Caco-2 (cell line): ENCODE measurements around the gene RAD54L. TPM values are rescaled to one million over a fixed set of nuclear protein-coding genes. Genes with fewer than 3 reads are reported as not detected.

Experiments
- BruUV-seq: library from RNA; stranded (reverse); fragments of 400-500 nt; replicated peaks from 2 replicates; lab custom pipeline; 2021; lab: Mats Ljungman, UMichigan
- CTCF ChIA-PET: fragments of 300-600 bp; sonication (Branson Sonifier 250); formaldehyde crosslinking; loops from one replicate; lab custom pipeline; 2022; ENCODE audit warnings: antibody characterized with exemption; lab: Charles Lee
- POLR2A ChIA-PET: fragments of 300-600 bp; sonication (Branson Sonifier 250); formaldehyde crosslinking; loops from one replicate; lab custom pipeline; 2022; ENCODE audit warnings: antibody characterized with exemption; lab: Charles Lee
- DNase-seq, 2 experiments: peaks; one replicate each; pipeline versions ENCODE4 v3.0.0 to v3.0.0-alpha.2; 2020 to 2022
- H3K27me3 ChIP-seq: replicated peaks from 2 replicates; pipeline ENCODE4 v1.6.0; 2011; ENCODE audit warnings: low read length; ENCODE audit not compliant: control insufficient read depth, insufficient read depth
- H3K36me3 ChIP-seq: 2 replicates; pipeline ENCODE4 v1.5.1; 2011; ENCODE audit warnings: low read length; ENCODE audit not compliant: control insufficient read depth, insufficient read depth
- H3K4me1 ChIP-seq: fragments of 250-450 bp; sonication (Bioruptor Pico); 2 replicates; pipeline ENCODE4 v1.5.1; 2020; ENCODE audit warnings: mild to moderate bottlenecking
- H3K4me3 ChIP-seq: 2 replicates; pipeline ENCODE4 v1.5.1; 2011; ENCODE audit warnings: low read depth, mild to moderate bottlenecking, control low read depth, low read length
- H3K9me3 ChIP-seq: fragments of 250-450 bp; sonication (Bioruptor Pico); 2 replicates; pipeline ENCODE4 v1.5.1; 2020; ENCODE audit warnings: mild to moderate bottlenecking, moderate library complexity
- H3K27ac Mint-ChIP-seq: one replicate; pipeline ENCODE4 v1.8.0; 2022; ENCODE audit warnings: mixed read lengths; ENCODE audit not compliant: unreplicated experiment
- H3K27me3 Mint-ChIP-seq: one replicate; pipeline ENCODE4 v1.8.0; 2022; ENCODE audit warnings: mixed read lengths; ENCODE audit not compliant: insufficient read depth, unreplicated experiment
- H3K36me3 Mint-ChIP-seq: one replicate; pipeline ENCODE4 v1.8.0; 2022; ENCODE audit warnings: mild to moderate bottlenecking, mixed read lengths; ENCODE audit not compliant: insufficient read depth, unreplicated experiment
- H3K4me1 Mint-ChIP-seq: one replicate; pipeline ENCODE4 v1.8.0; 2022; ENCODE audit warnings: low read depth, mixed read lengths; ENCODE audit not compliant: unreplicated experiment
- H3K4me3 Mint-ChIP-seq: one replicate; pipeline ENCODE4 v1.8.0; 2022; ENCODE audit warnings: mild to moderate bottlenecking, moderate library complexity, mixed read lengths; ENCODE audit not compliant: unreplicated experiment
- H3K9me3 Mint-ChIP-seq: one replicate; pipeline ENCODE4 v1.8.0; 2022; ENCODE audit warnings: mixed read lengths; ENCODE audit not compliant: unreplicated experiment
- CTCF ChIP-seq, 2 experiments: fragments of 200-600 bp in 1 of 2; IDR thresholded peaks; 1 replicate in 1 of 2; 2 replicates in 1 of 2; pipeline versions ENCODE4 v1.5.1 to v1.8.0; 2011 to 2022; ENCODE audit warnings: antibody characterized with exemption in 1 of 2, control low read depth in 1 of 2, inconsistent platforms in 1 of 2, low read depth in 1 of 2, low read length in 1 of 2, mild to moderate bottlenecking in 1 of 2, moderate library complexity in 1 of 2; ENCODE audit not compliant: insufficient read depth in 1 of 2, severe bottlenecking in 1 of 2, unreplicated experiment in 1 of 2
- intact Hi-C: fragments of 100-400 bp; cut with micrococcal nuclease; formaldehyde crosslinking; loops from one replicate; pipeline ENCODE4 v1.10.0; 2022; ENCODE audit not compliant: unreplicated experiment
- total RNA-seq: library from RNA; stranded (reverse); gene quantifications from 2 replicates; pipeline ENCODE4 v1.2.3, GENCODE V29; 2022

Gene RAD54L
- total RNA-seq, 1 experiment from 2014 or later, result 29.1 TPM

GRCh38 chr1:46205141-46205540 lies 42.4 kb upstream of the RAD54L start:
- ChIA-PET POLR2A (no interaction called here), CTCF (no interaction called here)
- Mint-ChIP-seq H3K27me3 (no peaks in the 10 kb centered on the region), H3K27ac (no peak overlapping the region), H3K36me3 (no peaks in the 10 kb centered on the region), H3K4me1 (no peaks in the 10 kb centered on the region), H3K4me3 (no peak overlapping the region), H3K9me3 (no peaks in the 10 kb centered on the region)
- Histone ChIP-seq H3K4me1 (no peaks in the 10 kb centered on the region), H3K4me3 (no peak overlapping the region), H3K9me3 (no peaks in the 10 kb centered on the region), H3K27me3 (no peaks in the 10 kb centered on the region), H3K36me3 (no peaks in the 10 kb centered on the region)
- no TSS peak for BruUV-seq
- intact Hi-C loops, result no loop called here
- no peak for TF ChIP-seq CTCF (IDR thresholded peaks at IDR 0.05; ENCODE audit: insufficient read depth in 1 of 2, low read depth in 1 of 2, low read length in 1 of 2, severe bottlenecking in 1 of 2, unreplicated experiment in 1 of 2)
- no peak for DNase-seq

GRCh38 chr1:46205791-46206190 lies 41.8 kb upstream of the RAD54L start:
- no TSS peak for BruUV-seq
- Mint-ChIP-seq H3K4me1 (no peaks in the 10 kb centered on the region), H3K36me3 (no peaks in the 10 kb centered on the region), H3K4me3 (no peak overlapping the region), H3K27me3 (no peaks in the 10 kb centered on the region), H3K9me3 (no peaks in the 10 kb centered on the region), H3K27ac (no peak overlapping the region)
- TF ChIP-seq CTCF (IDR thresholded peaks at IDR 0.05; ENCODE audit: insufficient read depth in 1 of 2, low read depth in 1 of 2, low read length in 1 of 2, severe bottlenecking in 1 of 2, unreplicated experiment in 1 of 2), result no peak
- Histone ChIP-seq H3K27me3 (no peaks in the 10 kb centered on the region), H3K4me3 (no peak overlapping the region), H3K9me3 (no peaks in the 10 kb centered on the region), H3K4me1 (no peaks in the 10 kb centered on the region), H3K36me3 (no peaks in the 10 kb centered on the region)
- DNase-seq, result no peak
- ChIA-PET CTCF (no interaction called here), POLR2A (no interaction called here)
- intact Hi-C loops, result no loop called here

GRCh38 chr1:46206399-46206798 lies 41.2 kb upstream of the RAD54L start:
- Histone ChIP-seq H3K4me3 (no peak overlapping the region), H3K4me1 (no peaks in the 10 kb centered on the region), H3K9me3 (no peaks in the 10 kb centered on the region), H3K27me3 (no peaks in the 10 kb centered on the region), H3K36me3 (no peaks in the 10 kb centered on the region)
- Mint-ChIP-seq H3K4me1 (no peaks in the 10 kb centered on the region), H3K9me3 (no peaks in the 10 kb centered on the region), H3K27ac (no peak overlapping the region), H3K36me3 (no peaks in the 10 kb centered on the region), H3K4me3 (no peak overlapping the region), H3K27me3 (no peaks in the 10 kb centered on the region)
- intact Hi-C loops, result no loop called here
- TF ChIP-seq CTCF (IDR thresholded peaks at IDR 0.05; ENCODE audit: insufficient read depth in 1 of 2, low read depth in 1 of 2, low read length in 1 of 2, severe bottlenecking in 1 of 2, unreplicated experiment in 1 of 2), result no peak
- no peak for DNase-seq
- POLR2A ChIA-PET, result no interaction called here
- no TSS peak for BruUV-seq
- CTCF ChIA-PET, result no interaction called here
